ENCODE data around the gene EDEM2.

DNA sequence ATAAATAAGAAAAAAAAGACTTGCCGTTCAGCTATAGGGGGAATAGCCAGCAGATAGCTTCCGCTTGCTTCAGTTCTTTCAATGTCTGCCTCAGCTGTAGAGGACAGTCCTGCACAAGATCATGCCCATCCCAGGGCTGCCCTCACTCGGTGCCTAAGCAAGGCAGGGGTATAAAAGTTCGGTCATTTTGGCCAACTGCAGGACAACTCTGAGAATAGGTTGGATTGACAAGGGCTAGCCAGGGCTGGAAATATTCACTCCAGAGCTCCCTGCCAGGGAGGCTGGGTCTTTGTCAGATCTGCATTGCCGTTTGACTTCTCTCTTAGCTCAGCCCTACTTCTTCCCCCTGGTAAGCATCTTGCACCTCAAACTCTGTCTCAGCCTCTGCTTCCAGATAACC, 33.1 kb upstream of the EDEM2 start:
- TF ChIP-seq, protein P1, sequence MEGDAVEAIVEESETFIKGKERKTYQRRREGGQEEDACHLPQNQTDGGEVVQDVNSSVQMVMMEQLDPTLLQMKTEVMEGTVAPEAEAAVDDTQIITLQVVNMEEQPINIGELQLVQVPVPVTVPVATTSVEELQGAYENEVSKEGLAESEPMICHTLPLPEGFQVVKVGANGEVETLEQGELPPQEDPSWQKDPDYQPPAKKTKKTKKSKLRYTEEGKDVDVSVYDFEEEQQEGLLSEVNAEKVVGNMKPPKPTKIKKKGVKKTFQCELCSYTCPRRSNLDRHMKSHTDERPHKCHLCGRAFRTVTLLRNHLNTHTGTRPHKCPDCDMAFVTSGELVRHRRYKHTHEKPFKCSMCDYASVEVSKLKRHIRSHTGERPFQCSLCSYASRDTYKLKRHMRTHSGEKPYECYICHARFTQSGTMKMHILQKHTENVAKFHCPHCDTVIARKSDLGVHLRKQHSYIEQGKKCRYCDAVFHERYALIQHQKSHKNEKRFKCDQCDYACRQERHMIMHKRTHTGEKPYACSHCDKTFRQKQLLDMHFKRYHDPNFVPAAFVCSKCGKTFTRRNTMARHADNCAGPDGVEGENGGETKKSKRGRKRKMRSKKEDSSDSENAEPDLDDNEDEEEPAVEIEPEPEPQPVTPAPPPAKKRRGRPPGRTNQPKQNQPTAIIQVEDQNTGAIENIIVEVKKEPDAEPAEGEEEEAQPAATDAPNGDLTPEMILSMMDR (IDR thresholded peaks at IDR 0.05; ENCODE audit: borderline replicate concordance, extremely low read depth, low read length, poor library complexity, severe bottlenecking): no peak
- no peak for TF ChIP-seq EZH2 (IDR thresholded peaks at IDR 0.05; ENCODE audit: borderline replicate concordance, low read depth, low read length, severe bottlenecking)
